AG04449 (cell line): Measurements from ENCODE around the gene HPX.

Experiments used
- CTCF ChIA-PET: fragments of 350-600 bp; formaldehyde crosslinking; extraction: SDS; loops from one replicate; lab custom pipeline; 2021; ENCODE audit warnings: antibody characterized with exemption; lab: Yijun Ruan, JAX
- POLR2A ChIA-PET: fragments of 400-600, 350-600 bp; formaldehyde crosslinking; extraction: SDS; loops from one replicate; lab custom pipeline; 2020; ENCODE audit warnings: antibody characterized with exemption, inconsistent platforms; lab: Yijun Ruan, JAX
- DNase-seq: peaks from one replicate; pipeline ENCODE4 v3.0.0-alpha.2; 2010; ENCODE audit warnings: low read depth, low spot score
- H3K4me3 ChIP-seq: 2 replicates; pipeline ENCODE4 v1.5.1; 2011; ENCODE audit warnings: low read depth, mild to moderate bottlenecking, control low read depth, low read length
- TF ChIP-seq, protein P1 (sequence below): IDR thresholded peaks from one replicate; pipeline ENCODE4 v1.5.1; 2011; ENCODE audit warnings: mild to moderate bottlenecking, moderate library complexity, low read length, control low read depth, inconsistent platforms; ENCODE audit not compliant: insufficient read depth; ENCODE audit errors: missing control alignments

The HPX gene

DNA sequence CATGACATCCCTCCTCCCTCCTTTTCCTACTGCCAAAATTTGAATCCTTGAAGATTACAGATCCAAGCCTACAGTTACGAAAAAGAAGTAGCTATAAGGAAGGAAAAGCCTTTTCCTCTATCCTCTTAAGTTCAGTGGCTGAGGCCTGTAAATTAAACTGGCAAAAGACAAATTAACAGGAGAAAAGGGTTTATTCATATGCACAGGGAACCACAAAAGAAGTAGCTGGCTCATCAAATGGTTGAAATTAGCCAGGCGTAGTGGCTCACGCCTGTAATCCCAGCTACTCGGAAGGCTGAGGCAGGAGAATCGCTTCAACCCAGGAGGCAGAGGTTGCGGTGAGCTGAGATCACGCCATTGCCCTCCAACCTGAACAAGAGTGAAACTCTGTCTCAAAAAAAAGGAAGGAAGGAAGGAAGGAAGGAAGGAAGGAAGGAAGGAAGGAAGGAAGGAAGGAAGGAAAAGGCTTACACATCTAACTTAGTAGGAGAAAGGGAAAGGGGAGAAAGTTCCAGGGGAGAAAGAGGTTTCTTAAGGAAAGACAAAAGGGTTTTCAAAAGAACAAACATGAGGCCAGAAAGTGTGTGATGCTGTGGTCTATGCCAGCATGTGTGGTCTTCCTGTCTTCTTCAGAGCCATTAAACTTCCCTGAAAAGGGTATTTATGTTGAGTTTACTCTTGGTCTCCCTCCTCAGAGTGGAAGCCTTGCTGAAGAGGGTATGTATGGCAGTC, 55.6 kb downstream of the HPX start:
- TF ChIP-seq, protein P1, sequence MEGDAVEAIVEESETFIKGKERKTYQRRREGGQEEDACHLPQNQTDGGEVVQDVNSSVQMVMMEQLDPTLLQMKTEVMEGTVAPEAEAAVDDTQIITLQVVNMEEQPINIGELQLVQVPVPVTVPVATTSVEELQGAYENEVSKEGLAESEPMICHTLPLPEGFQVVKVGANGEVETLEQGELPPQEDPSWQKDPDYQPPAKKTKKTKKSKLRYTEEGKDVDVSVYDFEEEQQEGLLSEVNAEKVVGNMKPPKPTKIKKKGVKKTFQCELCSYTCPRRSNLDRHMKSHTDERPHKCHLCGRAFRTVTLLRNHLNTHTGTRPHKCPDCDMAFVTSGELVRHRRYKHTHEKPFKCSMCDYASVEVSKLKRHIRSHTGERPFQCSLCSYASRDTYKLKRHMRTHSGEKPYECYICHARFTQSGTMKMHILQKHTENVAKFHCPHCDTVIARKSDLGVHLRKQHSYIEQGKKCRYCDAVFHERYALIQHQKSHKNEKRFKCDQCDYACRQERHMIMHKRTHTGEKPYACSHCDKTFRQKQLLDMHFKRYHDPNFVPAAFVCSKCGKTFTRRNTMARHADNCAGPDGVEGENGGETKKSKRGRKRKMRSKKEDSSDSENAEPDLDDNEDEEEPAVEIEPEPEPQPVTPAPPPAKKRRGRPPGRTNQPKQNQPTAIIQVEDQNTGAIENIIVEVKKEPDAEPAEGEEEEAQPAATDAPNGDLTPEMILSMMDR: no peak
- DNase-seq: no peak
- ChIA-PET CTCF (interaction anchor here (1.1 to 20.9 kb wide), 4 partner anchors 13 to 146 kb away, joined by 3 to 701 read pairs (median 4); partner anchors contain the start of gene HPX), POLR2A (interaction anchor here (0.6 kb wide), 1 partner anchor 188 kb away, joined by 3 read pairs; no protein-coding TSS in a partner anchor)
- no peak overlapping the region for H3K4me3 ChIP-seq
